Fibroblast of lung (primary cell): ENCODE data around the gene SUSD6. TPM values are rescaled to one million over a fixed set of nuclear protein-coding genes. Genes with fewer than 3 reads are reported as not detected.

ENCODE experiments used
- DNase-seq, 2 donors: peaks; one replicate each; pipeline versions ENCODE4 v3.0.0 to v3.0.0-alpha.2; 2010; ENCODE audit warnings: low read depth in 2 of 2
- H2AFZ ChIP-seq: 2 replicates; pipeline ENCODE4 v1.5.1; 2012; ENCODE audit warnings: low read length, control low read depth, inconsistent platforms
- H3K27ac ChIP-seq: 2 replicates; pipeline ENCODE4 v1.5.1; 2011; ENCODE audit warnings: low read length, control low read depth; ENCODE audit not compliant: insufficient read depth
- H3K27me3 ChIP-seq: 2 replicates; pipeline ENCODE4 v1.5.1; 2011; ENCODE audit warnings: mild to moderate bottlenecking, low read length; ENCODE audit not compliant: control insufficient read depth, insufficient read depth
- H3K36me3 ChIP-seq: 2 replicates; pipeline ENCODE4 v1.5.1; 2011; ENCODE audit warnings: low read length; ENCODE audit not compliant: control insufficient read depth, insufficient read depth
- H3K4me1 ChIP-seq: 2 replicates; pipeline ENCODE4 v1.5.1; 2011; ENCODE audit warnings: low read length; ENCODE audit not compliant: control insufficient read depth, insufficient read depth; ENCODE audit errors: extremely low read depth
- H3K4me2 ChIP-seq: 2 replicates; pipeline ENCODE4 v1.5.1; 2011; ENCODE audit warnings: low read length, control low read depth; ENCODE audit not compliant: insufficient read depth; ENCODE audit errors: extremely low read depth
- H3K4me3 ChIP-seq, 4 experiments: fragments of 200-600 bp in 1 of 4; sonication (generic) in 1 of 4; replicated peaks in 1 of 4; 2 replicates each; pipeline ENCODE4 v1.5.1; 2011 to 2016; ENCODE audit warnings: low read length in 4 of 4, low read depth in 3 of 4, mild to moderate bottlenecking in 3 of 4, control low read depth in 2 of 4, inconsistent platforms in 1 of 4, mixed read lengths in 1 of 4; ENCODE audit not compliant: insufficient read depth in 1 of 4; ENCODE audit errors: control extremely low read depth in 1 of 4
- H3K79me2 ChIP-seq: 2 replicates; pipeline ENCODE4 v1.5.1; 2012; ENCODE audit warnings: mild to moderate bottlenecking, low read length, inconsistent platforms; ENCODE audit not compliant: control insufficient read depth, insufficient read depth
- H3K9ac ChIP-seq: 2 replicates; pipeline ENCODE4 v1.5.1; 2011; ENCODE audit warnings: mild to moderate bottlenecking, low read length, control low read depth; ENCODE audit not compliant: insufficient read depth
- H3K9me3 ChIP-seq: 2 replicates; pipeline ENCODE4 v1.5.1; 2012; ENCODE audit warnings: low read depth, low read length; ENCODE audit not compliant: control insufficient read depth, insufficient read depth
- H4K20me1 ChIP-seq: 2 replicates; pipeline ENCODE4 v1.5.1; 2011; ENCODE audit warnings: low read length; ENCODE audit not compliant: control insufficient read depth, insufficient read depth; ENCODE audit errors: extremely low read depth
- EZH2 ChIP-seq: IDR thresholded peaks from 2 replicates; pipeline ENCODE4 v1.5.1; 2012; ENCODE audit warnings: low read length, control low read depth, mild to moderate bottlenecking; ENCODE audit errors: missing control alignments
- polyA plus RNA-seq, 2 donors: library from polyadenylated mRNA; depleted of rRNA in 1 of 2; stranded (reverse) in 1 of 2; unstranded in 1 of 2; fragments of >200 nt; gene quantifications; 2 replicates each; pipeline ENCODE4 v1.2.1, GENCODE V29; 2011 to 2012; ENCODE audit warnings: missing spikeins in 1 of 2
- total RNA-seq: library from RNA; depleted of rRNA; stranded (reverse); fragments of >200 nt; gene quantifications from 2 replicates; pipeline ENCODE4 v1.2.1, GENCODE V29; 2014
- TF ChIP-seq, protein P1 (sequence below), 2 donors: IDR thresholded peaks in 1 of 2; conservative IDR thresholded peaks in 1 of 2; 1 replicate in 1 of 2; 2 replicates in 1 of 2; pipeline ENCODE4 v1.5.1; 2011 to 2012; ENCODE audit warnings: low read length in 2 of 2, control low read depth in 1 of 2, inconsistent platforms in 1 of 2, low read depth in 1 of 2, mild to moderate bottlenecking in 1 of 2

Gene SUSD6
- total and polyA plus RNA-seq, 2 donors (not counting 1 experiment from before 2014, with no cell fraction given), result 9.1 to 11.4 TPM

DNA sequence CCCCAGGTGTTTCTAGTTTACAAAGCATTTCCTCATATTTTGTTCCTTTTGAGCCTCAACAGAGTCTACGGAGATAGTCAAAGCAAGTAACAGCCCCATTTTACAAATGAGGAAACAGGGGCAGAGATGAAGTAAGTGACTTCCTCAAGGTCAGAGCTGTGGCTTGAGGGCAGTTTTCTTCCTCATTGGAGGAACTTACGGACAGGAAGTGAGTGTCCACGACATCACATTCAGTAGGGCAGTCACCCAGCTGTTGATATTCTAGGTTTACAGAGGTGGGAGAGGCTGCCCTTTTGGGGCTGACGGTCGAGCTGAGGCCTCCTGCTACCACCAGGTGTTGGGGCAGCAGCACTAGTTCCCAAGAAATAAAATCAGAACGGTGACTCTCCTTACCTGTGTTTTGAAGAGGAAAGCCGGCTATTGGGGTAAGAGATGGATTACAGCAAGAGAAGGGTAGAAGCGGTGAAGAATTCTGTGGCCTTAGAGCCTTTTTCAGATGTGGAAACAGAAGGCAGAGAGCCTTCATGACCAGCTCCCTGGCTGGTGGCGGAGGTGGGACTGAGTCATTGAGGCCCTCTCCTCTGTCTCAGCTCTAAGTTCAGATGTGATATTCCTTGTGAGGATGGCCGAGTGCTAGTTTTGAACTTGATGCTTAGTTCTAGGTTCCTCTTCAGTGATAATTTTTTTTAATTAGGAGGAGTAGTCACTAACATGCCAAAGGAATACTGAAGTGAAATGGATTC lies 41.7 kb downstream of the SUSD6 start:
- Histone ChIP-seq H3K9me3 (no peaks in the 10 kb centered on the region), H3K4me2 (no peak overlapping the region), H3K4me3 (no peak overlapping the region), H4K20me1 (no peaks in the 10 kb centered on the region), H3K27ac (no peak overlapping the region), H3K27me3 (no peaks in the 10 kb centered on the region), H3K79me2 (peaks cover 9% of the 10 kb centered on the region), H3K9ac (no peak overlapping the region), H3K36me3 (no peaks in the 10 kb centered on the region), H2AFZ (no peak overlapping the region), H3K4me1 (peaks cover 22% of the 10 kb centered on the region)
- TF ChIP-seq EZH2, result no peak
- TF ChIP-seq, protein P1, sequence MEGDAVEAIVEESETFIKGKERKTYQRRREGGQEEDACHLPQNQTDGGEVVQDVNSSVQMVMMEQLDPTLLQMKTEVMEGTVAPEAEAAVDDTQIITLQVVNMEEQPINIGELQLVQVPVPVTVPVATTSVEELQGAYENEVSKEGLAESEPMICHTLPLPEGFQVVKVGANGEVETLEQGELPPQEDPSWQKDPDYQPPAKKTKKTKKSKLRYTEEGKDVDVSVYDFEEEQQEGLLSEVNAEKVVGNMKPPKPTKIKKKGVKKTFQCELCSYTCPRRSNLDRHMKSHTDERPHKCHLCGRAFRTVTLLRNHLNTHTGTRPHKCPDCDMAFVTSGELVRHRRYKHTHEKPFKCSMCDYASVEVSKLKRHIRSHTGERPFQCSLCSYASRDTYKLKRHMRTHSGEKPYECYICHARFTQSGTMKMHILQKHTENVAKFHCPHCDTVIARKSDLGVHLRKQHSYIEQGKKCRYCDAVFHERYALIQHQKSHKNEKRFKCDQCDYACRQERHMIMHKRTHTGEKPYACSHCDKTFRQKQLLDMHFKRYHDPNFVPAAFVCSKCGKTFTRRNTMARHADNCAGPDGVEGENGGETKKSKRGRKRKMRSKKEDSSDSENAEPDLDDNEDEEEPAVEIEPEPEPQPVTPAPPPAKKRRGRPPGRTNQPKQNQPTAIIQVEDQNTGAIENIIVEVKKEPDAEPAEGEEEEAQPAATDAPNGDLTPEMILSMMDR (conservative IDR thresholded peaks at IDR 0.05 in 1 of 2, IDR thresholded peaks at IDR 0.05 in 1 of 2; ENCODE audit: low read depth in 1 of 2, low read length in 2 of 2), result no peak
- peak in 1 of 2 donors; percentile 47 for DNase-seq

DNA sequence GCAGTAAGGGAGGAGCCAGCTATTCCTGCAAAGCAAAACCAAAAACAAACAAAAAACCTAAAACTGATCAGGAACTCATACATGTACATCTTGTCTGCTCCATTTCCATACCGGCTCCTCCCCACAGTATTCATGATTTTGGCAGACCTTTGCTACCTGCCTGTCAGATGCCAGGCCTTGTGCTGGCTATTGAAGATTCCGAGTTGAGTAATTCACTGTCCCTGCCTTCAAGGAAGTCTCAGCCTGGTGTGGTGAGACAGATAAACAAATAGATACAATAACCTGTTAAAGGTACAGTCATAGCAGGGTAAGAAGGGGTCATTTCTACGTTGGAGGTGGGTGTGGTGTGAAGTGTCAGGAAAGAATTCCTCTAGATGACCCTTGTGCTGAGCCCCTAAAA lies 42.7 kb downstream of the SUSD6 start:
- Histone ChIP-seq H2AFZ (no peak overlapping the region), H3K4me1 (peaks cover 16% of the 10 kb centered on the region), H4K20me1 (no peaks in the 10 kb centered on the region), H3K4me2 (no peak overlapping the region), H3K9ac (no peak overlapping the region), H3K4me3 (no peak overlapping the region), H3K36me3 (no peaks in the 10 kb centered on the region), H3K79me2 (peaks cover 9% of the 10 kb centered on the region), H3K27ac (no peak overlapping the region), H3K27me3 (no peaks in the 10 kb centered on the region), H3K9me3 (no peaks in the 10 kb centered on the region)
- DNase-seq, result no peak
- no peak for TF ChIP-seq EZH2
- TF ChIP-seq, protein P1 (conservative IDR thresholded peaks at IDR 0.05 in 1 of 2, IDR thresholded peaks at IDR 0.05 in 1 of 2; ENCODE audit: low read depth in 1 of 2, low read length in 2 of 2), result no peak

DNA sequence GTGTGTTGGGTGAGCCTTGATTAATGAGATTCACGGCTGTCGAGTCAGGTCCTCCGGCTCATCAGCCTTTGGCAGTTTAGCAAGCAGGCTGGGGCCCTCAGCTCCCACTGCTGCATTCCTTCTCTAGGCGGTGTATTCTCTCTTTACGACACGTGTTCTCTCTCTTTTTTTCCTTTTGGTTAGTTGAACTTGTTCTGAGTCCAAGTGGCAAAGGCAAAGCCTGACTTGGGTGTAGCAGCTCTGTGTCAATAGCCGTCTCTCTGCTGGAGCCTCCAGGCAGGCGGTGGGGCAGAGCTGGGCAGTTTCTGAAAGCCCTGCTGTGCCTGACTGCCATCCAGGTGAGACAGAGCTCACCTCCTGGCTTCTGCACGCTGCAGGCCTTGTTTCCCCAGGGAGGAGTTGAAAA lies 46.6 kb downstream of the SUSD6 start:
- Histone ChIP-seq H3K79me2 (peaks cover 1% of the 10 kb centered on the region), H3K27me3 (no peaks in the 10 kb centered on the region), H3K27ac (no peak overlapping the region), H3K9me3 (no peaks in the 10 kb centered on the region), H4K20me1 (no peaks in the 10 kb centered on the region), H3K4me1 (peaks cover under 1% of the 10 kb centered on the region), H2AFZ (no peak overlapping the region), H3K36me3 (peaks cover 2% of the 10 kb centered on the region), H3K4me3 (no peak overlapping the region), H3K9ac (no peak overlapping the region), H3K4me2 (no peak overlapping the region)
- peak; percentile 39 to 78 for DNase-seq
- TF ChIP-seq, protein P1 (conservative IDR thresholded peaks at IDR 0.05 in 1 of 2, IDR thresholded peaks at IDR 0.05 in 1 of 2; ENCODE audit: low read depth in 1 of 2, low read length in 2 of 2), result no peak
- no peak for TF ChIP-seq EZH2
